Measurements from ENCODE around the gene PTGS2. TPM values are rescaled to one million over a fixed set of nuclear protein-coding genes. Genes with fewer than 3 reads are reported as not detected.

The PTGS2 gene
- total RNA-seq, 4 donors from 2014 or later, result 2.7 to 18.6 (median 4.3) TPM

DNA sequence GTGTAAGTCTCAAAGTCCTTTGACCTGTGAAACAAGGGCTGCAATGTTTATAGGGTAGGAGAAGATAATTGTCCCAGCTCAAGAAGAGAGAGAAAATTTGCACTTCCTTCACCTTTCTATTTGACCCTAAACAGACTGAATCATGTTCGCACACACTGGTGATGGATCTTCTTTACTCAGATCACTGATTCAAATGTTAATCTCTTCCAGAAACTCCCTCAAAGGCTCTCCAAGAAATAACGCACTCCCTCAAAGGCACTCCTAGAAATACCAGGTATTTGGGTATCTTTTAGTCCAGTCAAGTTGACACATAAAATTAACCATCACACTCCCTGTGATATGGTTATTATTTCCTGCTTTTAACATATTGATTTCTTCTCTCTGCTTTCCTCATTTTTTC, 30.5 kb upstream of the PTGS2 start:
- Histone ChIP-seq H3K4me3 (no peak overlapping the region), H3K9me3 (no peaks in the 10 kb centered on the region), H3K4me1 (no peaks in the 10 kb centered on the region), H3K27ac (replicated peaks in 1 of 4) (no peak overlapping the region), H3K27me3 (no peaks in the 10 kb centered on the region), H3K36me3 (no peaks in the 10 kb centered on the region)
- no peak for DNase-seq (ENCODE audit: extremely low spot score)
- intact Hi-C loops (cut with DNase I), result no loop called here
- 70% methylated on average over 2 of the region's 2 CpGs for WGBS
- no peak for TF ChIP-seq EP300 (IDR thresholded peaks at IDR 0.05)
- TF ChIP-seq POLR2AphosphoS5 (IDR thresholded peaks at IDR 0.05), result no peak
- no peak for TF ChIP-seq POLR2A (IDR thresholded peaks at IDR 0.05; ENCODE audit: low read depth)
- TF ChIP-seq, protein P1, sequence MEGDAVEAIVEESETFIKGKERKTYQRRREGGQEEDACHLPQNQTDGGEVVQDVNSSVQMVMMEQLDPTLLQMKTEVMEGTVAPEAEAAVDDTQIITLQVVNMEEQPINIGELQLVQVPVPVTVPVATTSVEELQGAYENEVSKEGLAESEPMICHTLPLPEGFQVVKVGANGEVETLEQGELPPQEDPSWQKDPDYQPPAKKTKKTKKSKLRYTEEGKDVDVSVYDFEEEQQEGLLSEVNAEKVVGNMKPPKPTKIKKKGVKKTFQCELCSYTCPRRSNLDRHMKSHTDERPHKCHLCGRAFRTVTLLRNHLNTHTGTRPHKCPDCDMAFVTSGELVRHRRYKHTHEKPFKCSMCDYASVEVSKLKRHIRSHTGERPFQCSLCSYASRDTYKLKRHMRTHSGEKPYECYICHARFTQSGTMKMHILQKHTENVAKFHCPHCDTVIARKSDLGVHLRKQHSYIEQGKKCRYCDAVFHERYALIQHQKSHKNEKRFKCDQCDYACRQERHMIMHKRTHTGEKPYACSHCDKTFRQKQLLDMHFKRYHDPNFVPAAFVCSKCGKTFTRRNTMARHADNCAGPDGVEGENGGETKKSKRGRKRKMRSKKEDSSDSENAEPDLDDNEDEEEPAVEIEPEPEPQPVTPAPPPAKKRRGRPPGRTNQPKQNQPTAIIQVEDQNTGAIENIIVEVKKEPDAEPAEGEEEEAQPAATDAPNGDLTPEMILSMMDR (IDR thresholded peaks at IDR 0.05), result no peak

DNA sequence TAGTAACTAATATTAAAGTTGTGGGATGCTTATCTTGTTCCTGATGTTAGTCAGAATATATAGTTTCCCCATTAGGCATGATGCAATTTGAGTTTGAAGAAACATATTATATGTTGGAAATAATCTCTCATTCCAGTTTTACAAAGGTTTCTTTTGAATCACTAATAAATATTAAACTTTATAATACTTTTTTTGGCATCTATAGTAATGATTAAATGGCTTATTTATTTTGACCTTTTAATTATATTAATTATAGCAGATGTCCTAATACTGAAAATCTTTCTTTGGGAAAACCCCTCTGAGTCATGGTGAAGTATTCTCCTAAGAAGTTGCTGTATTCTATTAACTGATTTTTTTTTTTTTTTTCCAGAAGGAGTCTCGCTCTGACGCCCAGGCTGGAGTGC, 28.5 kb upstream of the PTGS2 start:
- Histone ChIP-seq H3K27me3 (no peaks in the 10 kb centered on the region), H3K4me3 (no peak overlapping the region), H3K36me3 (no peaks in the 10 kb centered on the region), H3K27ac (replicated peaks in 1 of 4) (no peak overlapping the region), H3K4me1 (no peaks in the 10 kb centered on the region), H3K9me3 (no peaks in the 10 kb centered on the region)
- WGBS, result 92% methylated on average over 2 of the region's 2 CpGs
- no peak for DNase-seq (ENCODE audit: extremely low spot score)
- TF ChIP-seq EP300 (IDR thresholded peaks at IDR 0.05) (no peak), POLR2AphosphoS5 (IDR thresholded peaks at IDR 0.05) (no peak), POLR2A (IDR thresholded peaks at IDR 0.05; ENCODE audit: low read depth) (no peak)
- TF ChIP-seq, protein P1 (IDR thresholded peaks at IDR 0.05), result no peak
- intact Hi-C loops (cut with DNase I), result no loop called here

DNA sequence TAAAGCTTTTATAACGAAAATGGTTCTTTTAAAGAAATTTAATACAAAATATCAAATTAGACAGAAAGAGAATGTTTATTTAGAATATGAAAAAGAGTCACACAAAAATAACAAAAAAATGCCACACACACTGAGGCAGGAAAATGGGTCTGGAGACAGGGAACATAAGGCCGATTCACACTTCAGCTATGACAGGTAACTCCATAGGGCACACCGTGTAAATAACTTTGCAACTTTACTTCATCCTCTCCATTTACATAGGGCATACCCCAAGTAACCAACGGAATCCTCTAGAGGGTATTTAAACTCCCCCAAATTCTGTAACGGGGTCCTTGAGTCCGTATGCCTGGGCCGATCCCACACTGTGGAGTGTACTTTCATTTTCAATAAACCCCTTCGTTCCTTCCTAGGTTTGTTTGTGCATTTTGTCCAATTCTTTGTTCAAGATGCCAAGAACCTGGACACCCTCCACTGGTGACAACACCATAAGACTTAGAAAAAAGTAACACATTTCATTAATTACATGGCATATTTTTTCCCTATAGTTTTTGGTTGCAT, 23.1 kb upstream of the PTGS2 start:
- intact Hi-C loops (cut with DNase I), result no loop called here
- Histone ChIP-seq H3K36me3 (no peaks in the 10 kb centered on the region), H3K27ac (replicated peaks in 1 of 4) (no peak overlapping the region), H3K9me3 (no peaks in the 10 kb centered on the region), H3K4me3 (no peak overlapping the region), H3K4me1 (no peaks in the 10 kb centered on the region), H3K27me3 (no peaks in the 10 kb centered on the region)
- TF ChIP-seq, protein P1 (IDR thresholded peaks at IDR 0.05), result no peak
- TF ChIP-seq POLR2A (IDR thresholded peaks at IDR 0.05; ENCODE audit: low read depth) (no peak), EP300 (IDR thresholded peaks at IDR 0.05) (no peak), POLR2AphosphoS5 (IDR thresholded peaks at IDR 0.05) (no peak)
- DNase-seq (ENCODE audit: extremely low spot score), result no peak
- WGBS, result 89% methylated on average over 8 of the region's 8 CpGs

DNA sequence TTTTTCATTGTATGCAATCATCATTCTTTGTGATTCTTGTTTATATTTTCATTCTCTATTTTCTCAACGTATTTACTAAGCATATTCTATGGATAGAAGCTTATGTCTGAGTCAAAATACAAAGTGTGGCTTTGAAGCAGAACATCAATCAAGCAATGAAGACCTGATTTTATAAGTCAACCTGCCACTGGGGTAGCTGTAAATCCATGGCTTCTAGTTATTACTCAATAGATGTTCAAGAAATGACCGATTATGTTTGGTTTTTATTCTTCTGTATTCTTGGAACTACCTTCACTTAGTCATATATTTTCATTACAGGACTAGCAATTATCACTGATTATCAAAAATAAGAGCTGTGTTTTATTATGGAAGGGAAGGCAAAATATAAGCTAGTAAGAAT, 20.5 kb upstream of the PTGS2 start:
- no peaks in the 10 kb centered on the region for H3K9me3 ChIP-seq
- DNase-seq (ENCODE audit: extremely low spot score), result no peak
- no peaks in the 10 kb centered on the region for H3K4me1 ChIP-seq
- intact Hi-C loops (cut with DNase I), result no loop called here
- TF ChIP-seq POLR2AphosphoS5 (IDR thresholded peaks at IDR 0.05), result no peak
- TF ChIP-seq EP300 (IDR thresholded peaks at IDR 0.05), result no peak
- TF ChIP-seq, protein P1 (IDR thresholded peaks at IDR 0.05), result no peak
- no peak for TF ChIP-seq POLR2A (IDR thresholded peaks at IDR 0.05; ENCODE audit: low read depth)
- no peaks in the 10 kb centered on the region for H3K36me3 ChIP-seq
- H3K27me3 ChIP-seq, result no peaks in the 10 kb centered on the region
- H3K27ac ChIP-seq (replicated peaks in 1 of 4), result no peak overlapping the region
- 90% methylated on average over 2 of the region's 2 CpGs for WGBS
- H3K4me3 ChIP-seq, result no peak overlapping the region

DNA sequence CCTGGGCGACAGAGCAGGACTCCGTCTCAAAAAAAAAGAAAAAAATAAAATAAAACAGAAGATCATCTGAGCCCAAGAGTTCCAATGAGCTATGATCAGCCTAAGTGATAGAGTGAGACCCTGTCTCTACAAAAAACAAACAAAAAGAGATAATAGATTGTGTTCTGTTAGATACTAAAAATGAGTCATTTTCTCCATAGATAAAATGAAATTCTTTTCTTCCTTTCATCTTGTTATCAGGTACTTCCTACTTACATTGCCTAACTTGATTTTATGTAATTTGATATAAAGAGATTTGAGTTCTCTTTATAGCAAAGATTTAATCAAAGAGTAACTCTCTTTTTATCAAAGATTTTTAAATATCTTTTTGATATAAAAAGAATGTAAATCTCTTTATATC, 19.3 kb upstream of the PTGS2 start:
- H3K4me3 ChIP-seq, result no peak overlapping the region
- intact Hi-C loops (cut with DNase I), result no loop called here
- no peak for DNase-seq (ENCODE audit: extremely low spot score)
- no peaks in the 10 kb centered on the region for H3K4me1 ChIP-seq
- no peak overlapping the region for H3K27ac ChIP-seq (replicated peaks in 1 of 4)
- H3K9me3 ChIP-seq, result no peaks in the 10 kb centered on the region
- no peaks in the 10 kb centered on the region for H3K27me3 ChIP-seq
- TF ChIP-seq POLR2A (IDR thresholded peaks at IDR 0.05; ENCODE audit: low read depth), result no peak
- TF ChIP-seq, protein P1 (IDR thresholded peaks at IDR 0.05), result no peak
- no peak for TF ChIP-seq EP300 (IDR thresholded peaks at IDR 0.05)
- no peak for TF ChIP-seq POLR2AphosphoS5 (IDR thresholded peaks at IDR 0.05)
- H3K36me3 ChIP-seq, result no peaks in the 10 kb centered on the region
- WGBS, result 85% methylated on average over 2 of the region's 2 CpGs
